ENCODE measurements around the gene MAN2B1. TPM values are rescaled to one million over a fixed set of nuclear protein-coding genes. Genes with fewer than 3 reads are reported as not detected.

Gene MAN2B1
- total and polyA plus RNA-seq, 2 of the 13 experiments (the other 11 are each of a cell fraction or from before 2014, with no cell fraction given) = 23.6 to 23.8 TPM

- TF ChIP-seq HNF1A (IDR thresholded peaks at IDR 0.05; ENCODE audit: low read depth) (0 out of 2 replicates have a peak, but pooled peaks have one; percentile 21), HNF1A (CRISPR knock-in tag; IDR thresholded peaks at IDR 0.05; ENCODE audit: borderline replicate concordance) (no peak; the same call in 1 of the 2 replicates), ZSCAN21 (CRISPR knock-in tag; IDR thresholded peaks at IDR 0.05; ENCODE audit: borderline replicate concordance) (peak; percentile 36; the same call in 1 of the 2 replicates), ZBTB2 (CRISPR knock-in tag; IDR thresholded peaks at IDR 0.05; ENCODE audit: low read depth) (no peak), DBP (CRISPR knock-in tag; IDR thresholded peaks at IDR 0.05; ENCODE audit: not compliant biosample characterization) (no peak), GPN1 (CRISPR knock-in tag; IDR thresholded peaks at IDR 0.05; ENCODE audit: borderline replicate concordance) (no peak), ZNF281 (CRISPR knock-in tag; IDR thresholded peaks at IDR 0.05; ENCODE audit: borderline replicate concordance) (no peak), FOXK1 (CRISPR knock-in tag; IDR thresholded peaks at IDR 0.05; ENCODE audit: borderline replicate concordance, low read depth) (peak; percentile 92), ZNF12 (CRISPR knock-in tag; IDR thresholded peaks at IDR 0.05) (no peak), SCMH1 (CRISPR knock-in tag; IDR thresholded peaks at IDR 0.05; ENCODE audit: borderline replicate concordance) (no peak), GFI1 (CRISPR knock-in tag; IDR thresholded peaks at IDR 0.05; ENCODE audit: borderline replicate concordance) (no peak), ZBTB34 (CRISPR knock-in tag; IDR thresholded peaks at IDR 0.05) (no peak), HIVEP1 (CRISPR knock-in tag; IDR thresholded peaks at IDR 0.05) (0 out of 2 replicates have a peak, but pooled peaks have one; percentile 8), PHF21A (CRISPR knock-in tag; IDR thresholded peaks at IDR 0.05) (peak; percentile 61; the same call in 1 of the 2 replicates), ZNF569 (CRISPR knock-in tag; IDR thresholded peaks at IDR 0.05; ENCODE audit: borderline replicate concordance) (no peak), ZNF713 (CRISPR knock-in tag; IDR thresholded peaks at IDR 0.05) (no peak)
Observed at GRCh38 chr19:12669270-12670158, 3.0 kb upstream of the MAN2B1 start (continued).

All from HepG2 (cell line).